ENCODE data around the gene NRAP.
"Not testable (repeated sequence)": the region's sequence is repeated elsewhere in the genome, so short reads cannot be mapped to it uniquely, and the experiment has no call there.

The NRAP gene

DNA sequence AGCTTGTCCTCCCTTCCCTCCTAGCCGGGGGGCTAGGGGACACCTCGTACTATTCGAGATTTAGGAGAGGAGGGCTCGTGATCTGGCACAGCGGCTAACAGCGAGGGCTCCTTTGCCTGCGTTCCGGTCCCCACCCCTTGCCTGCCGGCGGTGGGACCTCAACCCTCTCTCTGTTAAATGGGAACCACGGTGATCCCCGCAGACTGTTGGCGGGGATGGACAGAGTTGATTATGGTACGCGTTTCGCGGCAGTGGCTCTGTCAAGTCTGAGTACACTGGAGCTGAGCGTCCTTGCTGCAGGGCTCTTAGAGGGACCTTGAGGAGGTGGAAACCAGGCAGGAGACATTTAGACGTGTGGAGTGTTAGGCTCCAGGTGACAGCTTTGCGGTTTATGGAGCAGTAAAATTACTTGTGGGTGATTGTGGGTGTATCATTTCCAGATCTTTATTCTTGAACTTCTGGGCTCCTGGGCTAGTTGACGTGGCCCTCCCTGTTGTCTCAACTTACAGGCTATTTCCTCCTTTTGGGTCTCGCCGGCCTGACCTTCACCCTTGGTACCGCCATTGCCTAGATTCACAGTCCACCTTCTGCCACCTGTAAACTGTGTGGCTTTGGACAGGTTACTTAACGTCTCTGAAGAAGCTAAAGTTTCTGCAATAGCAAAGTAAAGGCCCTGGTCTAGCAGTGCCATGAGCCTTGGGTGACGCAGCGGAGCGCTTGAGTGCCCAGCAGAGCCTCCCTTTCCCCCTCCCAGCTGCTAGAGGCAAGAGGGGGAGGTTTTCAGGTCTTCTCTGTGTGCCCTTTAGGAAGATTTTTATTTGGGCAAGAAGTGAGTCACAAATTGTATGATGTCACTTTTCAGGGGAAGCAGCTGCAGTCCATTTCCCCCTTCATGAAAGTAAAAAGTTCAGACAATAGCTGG, 16.6 kb upstream of the NRAP start:
- DNase-seq: peak; percentile 52

DNA sequence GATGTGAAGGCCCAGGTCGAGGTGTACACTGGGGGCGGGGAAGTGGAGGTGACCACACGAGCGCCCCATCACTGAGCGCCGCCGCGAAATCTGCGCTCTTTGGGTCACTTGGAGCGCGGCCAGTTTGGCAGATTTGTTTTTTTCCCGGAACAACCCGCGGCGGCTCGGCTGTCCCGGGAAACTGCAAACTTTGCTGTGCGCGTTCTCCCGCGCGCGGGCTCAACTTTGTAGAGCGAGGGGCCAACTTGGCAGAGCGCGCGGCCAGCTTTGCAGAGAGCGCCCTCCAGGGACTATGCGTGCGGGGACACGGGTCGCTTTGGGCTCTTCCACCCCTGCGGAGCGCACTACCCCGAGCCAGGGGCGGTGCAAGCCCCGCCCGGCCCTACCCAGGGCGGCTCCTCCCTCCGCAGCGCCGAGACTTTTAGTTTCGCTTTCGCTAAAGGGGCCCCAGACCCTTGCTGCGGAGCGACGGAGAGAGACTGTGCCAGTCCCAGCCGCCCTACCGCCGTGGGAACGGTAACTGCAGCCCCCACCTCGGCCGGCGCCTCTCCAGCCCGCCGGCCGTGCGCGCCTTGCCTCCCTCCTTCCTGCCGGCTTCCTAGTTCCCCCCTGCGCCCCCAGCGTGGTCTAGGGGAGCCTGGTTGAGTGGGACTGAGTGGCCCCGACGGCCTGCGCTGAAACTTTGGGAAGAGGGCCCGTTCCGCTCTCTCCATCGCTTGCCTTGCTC, 15.8 kb upstream of the NRAP start, which contains the start of gene CASP7:
TSS of gene CASP7 (plus strand) at position 450 of the 727 bp plus-strand sequence. CDS start 17,582 bp downstream, outside the sequence.
- DNase-seq: peak; percentile 34

- DNase-seq: no peak
Measured at GRCh38 chr10:113666682-113667252, 2.9 kb upstream of the NRAP start.

- no peak for DNase-seq
Measured at GRCh38 chr10:113665806-113666354, 2.0 kb upstream of the NRAP start.

DNA sequence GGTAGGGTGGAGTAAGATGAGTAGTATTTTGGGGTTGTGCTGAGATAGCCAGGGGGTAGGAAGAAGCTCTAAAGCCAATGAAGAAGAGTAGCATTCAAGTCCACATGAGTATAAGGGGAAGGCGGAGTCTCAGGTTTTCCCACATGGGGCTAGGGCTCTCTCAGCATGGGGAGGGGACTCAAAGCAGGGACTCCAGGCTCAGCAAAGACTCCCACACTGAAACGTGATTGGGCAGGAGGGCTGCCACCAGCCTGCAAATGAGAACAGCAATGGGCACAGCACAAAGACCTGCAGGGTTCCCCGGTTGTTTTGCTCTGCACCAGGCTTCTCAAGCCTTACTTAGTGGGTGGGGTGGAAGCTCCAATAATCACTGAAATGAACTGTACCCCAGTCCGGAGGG, 1.5 kb upstream of the NRAP start:
- no peak for DNase-seq

DNA sequence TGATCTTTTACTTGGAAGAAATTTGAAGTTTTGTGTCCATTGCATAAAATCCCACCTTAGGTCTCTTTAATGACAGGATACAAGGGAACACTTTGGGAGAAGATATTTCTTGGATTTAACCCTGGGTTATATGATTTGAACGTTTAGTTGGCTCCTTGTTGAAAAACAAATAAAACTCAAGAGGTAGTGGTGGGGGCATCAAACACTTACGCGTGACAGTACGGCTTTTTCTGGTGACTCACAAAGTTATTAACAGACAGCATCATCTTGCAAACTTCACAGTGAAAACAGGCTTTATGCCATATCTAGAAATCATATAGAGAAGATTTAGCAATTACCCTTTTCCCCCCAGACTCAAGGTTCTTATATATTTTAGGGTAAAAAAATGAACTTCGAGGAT, 699 bp downstream of the NRAP start:
- DNase-seq: no peak

DNA sequence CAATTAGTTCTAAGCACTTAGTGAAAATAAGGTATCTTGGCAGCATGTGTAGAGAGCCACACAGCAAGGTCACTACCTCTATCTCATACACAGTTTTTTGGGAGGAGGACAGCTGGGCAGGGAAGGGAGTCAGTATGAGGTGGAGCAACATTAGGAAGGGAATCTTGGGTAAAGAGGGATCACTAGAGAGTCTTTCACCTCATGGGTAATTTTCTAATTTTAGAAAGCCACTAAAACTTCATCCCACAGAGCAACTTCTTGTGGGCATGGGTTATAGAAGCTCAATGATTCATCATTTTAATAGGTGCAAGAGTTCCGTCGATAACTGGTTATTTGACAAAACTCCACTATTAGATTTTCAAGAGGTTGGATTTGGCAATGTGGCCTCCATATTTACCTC, 2.5 kb downstream of the NRAP start:
- no peak for DNase-seq

- DNase-seq: no peak
Measured at GRCh38 chr10:113657544-113657943, 6.3 kb downstream of the NRAP start.

DNA sequence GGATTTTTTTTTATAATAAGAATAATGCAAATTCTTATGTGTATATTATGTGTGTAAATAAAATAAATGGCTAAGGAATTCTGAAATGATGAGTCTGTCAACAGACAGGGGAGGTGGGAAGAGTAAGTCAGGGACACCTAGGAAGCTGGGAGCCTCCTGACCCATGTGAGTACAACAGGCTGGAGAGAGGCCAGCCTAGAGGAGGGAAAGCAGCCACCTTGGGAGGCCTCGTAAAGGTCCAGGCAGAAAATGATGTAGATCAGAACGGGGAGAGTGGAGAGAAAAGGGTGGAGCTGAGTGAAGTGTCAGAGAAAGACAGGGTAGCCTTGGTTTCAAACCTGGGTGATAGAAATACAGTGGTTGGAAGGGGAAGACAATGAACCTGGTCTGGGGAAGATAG, 6.9 kb downstream of the NRAP start:
- no peak for DNase-seq

DNA sequence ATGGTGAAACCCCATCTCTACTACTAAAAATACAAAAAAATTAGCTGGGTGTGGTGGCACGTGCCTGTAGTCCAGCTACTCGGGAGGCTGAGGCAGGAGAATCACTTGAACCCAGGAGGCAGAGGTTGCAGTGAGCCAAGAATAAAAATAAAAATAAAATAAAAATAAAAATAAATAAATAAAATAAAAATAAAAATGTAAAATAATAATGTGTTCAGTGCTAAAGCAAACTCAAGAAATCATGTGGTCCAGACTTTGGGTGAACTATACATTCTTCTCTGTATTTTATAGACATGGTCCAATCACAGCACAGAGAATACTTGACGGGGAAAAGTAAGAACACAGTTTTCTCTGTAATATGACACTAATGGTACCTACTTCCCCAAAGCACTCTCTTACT, 11.4 kb downstream of the NRAP start:
- DNase-seq: not testable (repeated sequence)

GRCh38 chr10:113651898-113652297, 11.9 kb downstream of the NRAP start:
- no peak for DNase-seq

GRCh38 chr10:113651021-113651420, 12.8 kb downstream of the NRAP start:
- no peak for DNase-seq

- DNase-seq: no peak
Measured at GRCh38 chr10:113650172-113650571, 13.7 kb downstream of the NRAP start.

- no peak for DNase-seq
Measured at GRCh38 chr10:113648478-113648877, 15.4 kb downstream of the NRAP start.

DNA sequence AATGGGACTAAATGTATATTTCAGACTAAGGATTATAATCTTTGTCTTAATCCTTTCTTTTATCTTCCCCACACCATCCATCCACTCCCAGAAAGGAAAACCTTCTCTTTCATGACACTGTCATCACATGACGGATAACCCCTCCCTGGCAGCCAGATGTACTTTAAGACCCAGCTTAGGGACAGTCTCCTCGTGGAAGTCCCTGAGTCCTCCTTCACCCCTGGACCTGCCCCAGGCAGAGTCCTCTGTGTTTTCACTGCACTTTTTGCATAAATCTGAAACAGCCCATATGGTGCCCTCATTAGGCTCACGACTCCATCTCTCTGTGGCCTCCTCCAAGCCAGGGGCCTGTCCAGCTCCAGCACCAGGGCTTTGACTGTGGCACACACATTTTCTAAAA, 16.0 kb downstream of the NRAP start:
- no peak for DNase-seq

DNA sequence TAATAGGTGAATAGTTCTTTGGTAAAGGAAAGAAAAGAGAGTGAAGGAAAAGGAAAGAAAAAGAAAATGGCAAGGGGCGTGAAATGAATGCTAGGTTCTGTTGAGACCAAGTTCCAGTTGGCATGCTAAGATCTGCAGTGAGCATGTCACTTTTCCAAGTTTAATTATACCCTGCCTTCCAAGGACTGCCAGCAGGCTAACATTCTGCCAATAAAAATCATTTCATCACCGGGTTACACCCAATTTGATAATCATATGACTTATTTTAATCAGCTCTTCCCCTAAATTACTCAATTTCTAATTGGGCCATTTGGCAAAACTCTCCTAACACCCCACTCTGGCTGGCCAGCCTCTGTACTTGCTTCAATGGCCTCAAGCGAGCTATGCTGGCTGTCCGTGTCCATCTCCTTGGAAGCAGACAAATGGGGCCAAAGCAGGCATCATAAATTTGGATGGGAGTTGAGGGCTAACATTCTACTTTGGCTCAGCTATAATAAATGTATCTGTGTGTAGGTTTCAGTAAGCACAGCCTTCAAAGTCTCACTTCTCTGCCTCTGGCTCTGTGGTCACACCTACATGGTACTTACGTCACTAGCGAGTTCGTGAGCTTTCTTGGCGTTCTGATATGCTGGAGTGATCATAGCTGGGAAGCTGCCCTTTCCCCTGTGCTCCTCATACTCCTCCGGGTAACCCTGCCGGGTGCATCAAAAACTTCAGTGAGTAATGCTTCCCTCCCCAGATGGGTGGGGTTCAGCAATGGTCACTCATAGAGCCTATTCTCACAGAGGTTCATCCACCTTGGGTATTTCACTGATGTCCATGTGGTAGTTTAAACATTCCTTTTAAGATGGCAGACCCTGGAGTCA, 17.3 kb downstream of the NRAP start:
- DNase-seq: no peak

GRCh38 chr10:113644185-113645120, 19.4 kb downstream of the NRAP start:
- no peak for DNase-seq

GRCh38 chr10:113643183-113643582, 20.7 kb downstream of the NRAP start:
- DNase-seq: no peak

DNA sequence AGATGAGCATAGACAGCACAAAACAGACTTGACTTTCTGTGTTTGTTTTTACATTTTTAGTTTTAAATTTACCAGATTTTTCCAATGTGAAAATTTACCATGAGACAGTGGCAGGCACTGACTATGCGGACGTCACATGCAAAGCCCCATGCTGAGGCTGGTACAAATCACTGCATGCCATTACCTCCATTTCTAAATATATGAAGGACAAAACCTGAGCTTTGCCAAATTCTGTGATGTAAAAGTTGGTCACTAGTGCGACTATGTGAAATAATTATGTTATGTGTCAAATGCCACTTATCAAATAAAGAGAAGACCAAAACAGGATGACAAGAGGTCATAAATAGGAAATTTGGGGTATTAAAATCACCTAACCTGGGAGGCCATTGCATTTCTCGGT, 22.1 kb downstream of the NRAP start:
- no peak for DNase-seq

DNA sequence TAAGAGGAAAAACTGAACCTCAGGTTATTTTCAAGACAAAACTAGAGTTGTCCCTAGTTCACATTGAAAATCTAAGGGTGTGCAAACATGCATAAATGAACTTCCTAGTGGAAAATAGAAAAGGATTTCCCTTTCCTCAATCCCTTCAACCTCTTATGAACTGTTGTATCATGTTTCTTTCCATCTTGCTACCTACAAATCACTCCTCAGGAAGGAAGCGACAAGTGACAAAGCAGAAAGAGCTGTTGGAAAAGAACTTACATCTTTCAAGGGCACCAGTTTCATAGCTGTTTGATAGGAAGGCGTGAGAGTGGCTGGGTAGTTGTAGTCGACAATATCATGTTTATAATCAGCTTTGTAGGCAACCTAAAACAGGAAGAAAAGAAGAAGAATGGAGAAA, 23.9 kb downstream of the NRAP start:
- no peak for DNase-seq

DNA sequence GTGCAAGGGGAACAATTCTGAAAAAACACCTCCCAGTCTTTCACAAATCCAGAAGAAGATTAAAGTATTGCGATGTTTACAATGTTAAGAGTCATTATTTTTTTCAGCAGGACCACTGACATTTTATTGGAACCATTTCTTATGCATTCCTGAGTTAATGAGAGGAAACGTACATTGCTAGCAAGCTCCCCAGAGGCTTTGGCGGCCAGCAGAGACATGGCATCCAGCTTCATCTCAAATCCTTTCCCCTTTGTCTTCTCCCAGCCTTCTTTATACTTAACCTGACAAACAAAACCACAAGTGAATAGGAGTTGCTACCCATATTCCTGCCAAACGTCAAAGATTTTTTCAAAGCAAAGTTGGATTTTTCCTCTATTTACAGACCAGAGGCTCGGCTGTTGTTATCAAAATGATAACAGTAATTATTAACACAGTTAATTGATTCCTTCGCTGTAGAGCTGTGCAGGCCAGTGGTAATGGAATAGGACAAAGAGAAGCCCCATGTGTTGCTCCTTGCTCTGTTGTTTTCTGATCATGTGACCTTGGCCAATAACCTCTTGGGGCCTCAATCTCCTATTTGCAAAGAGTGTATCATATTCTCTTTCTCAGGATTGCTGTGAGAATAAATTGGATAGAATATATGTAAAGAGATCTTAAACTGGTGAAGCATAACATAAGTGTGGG, 32.0 kb downstream of the NRAP start:
- no peak for DNase-seq

Measured in GF-D8 (cell line).